SJSA1 (cell line): ENCODE results near the gene HTRA2. TPM values are rescaled to one million over a fixed set of nuclear protein-coding genes. Genes with fewer than 3 reads are reported as not detected.
A peak's percentile ranks its signal among the peaks of the same experiment; 100 is the strongest.

Experiments
- DNase-seq, 2 experiments: peaks; one replicate each; pipeline ENCODE4 v3.0.0-alpha.2; 2015 to 2020; ENCODE audit warnings: low spot score in 2 of 2, low read depth in 1 of 2
- H3K27ac ChIP-seq: fragments of 250-450 bp; sonication (Bioruptor Pico); 2 replicates; pipeline ENCODE4 v1.5.1; 2020; ENCODE audit warnings: mild to moderate bottlenecking, moderate library complexity
- H3K27me3 ChIP-seq: fragments of 250-450 bp; sonication (Bioruptor Pico); replicated peaks from 2 replicates; pipeline ENCODE4 v1.5.1; 2020; ENCODE audit warnings: mild to moderate bottlenecking, moderate library complexity
- H3K36me3 ChIP-seq: fragments of 250-450 bp; sonication (Bioruptor Pico); 2 replicates; pipeline ENCODE4 v1.5.1; 2020; ENCODE audit warnings: mild to moderate bottlenecking
- H3K4me1 ChIP-seq: fragments of 250-450 bp; sonication (Bioruptor Pico); replicated peaks from 2 replicates; pipeline ENCODE4 v1.6.1; 2021; ENCODE audit warnings: mild to moderate bottlenecking
- H3K4me3 ChIP-seq: fragments of 250-450 bp; sonication (Bioruptor Pico); 2 replicates; pipeline ENCODE4 v1.5.1; 2020; ENCODE audit warnings: mild to moderate bottlenecking
- H3K9me3 ChIP-seq: fragments of 250-450 bp; sonication (Bioruptor Pico); replicated peaks from 2 replicates; pipeline ENCODE4 v1.5.1; 2020; ENCODE audit warnings: mild to moderate bottlenecking
- total RNA-seq: library from RNA; depleted of rRNA; stranded (reverse); fragments of >200 nt; shearing (Covaris generic); gene quantifications from 2 replicates; pipeline ENCODE4 v1.2.3, GENCODE V29; 2014

The HTRA2 gene
- total RNA-seq, 1 experiment from 2014 or later = 28.3 TPM

DNA sequence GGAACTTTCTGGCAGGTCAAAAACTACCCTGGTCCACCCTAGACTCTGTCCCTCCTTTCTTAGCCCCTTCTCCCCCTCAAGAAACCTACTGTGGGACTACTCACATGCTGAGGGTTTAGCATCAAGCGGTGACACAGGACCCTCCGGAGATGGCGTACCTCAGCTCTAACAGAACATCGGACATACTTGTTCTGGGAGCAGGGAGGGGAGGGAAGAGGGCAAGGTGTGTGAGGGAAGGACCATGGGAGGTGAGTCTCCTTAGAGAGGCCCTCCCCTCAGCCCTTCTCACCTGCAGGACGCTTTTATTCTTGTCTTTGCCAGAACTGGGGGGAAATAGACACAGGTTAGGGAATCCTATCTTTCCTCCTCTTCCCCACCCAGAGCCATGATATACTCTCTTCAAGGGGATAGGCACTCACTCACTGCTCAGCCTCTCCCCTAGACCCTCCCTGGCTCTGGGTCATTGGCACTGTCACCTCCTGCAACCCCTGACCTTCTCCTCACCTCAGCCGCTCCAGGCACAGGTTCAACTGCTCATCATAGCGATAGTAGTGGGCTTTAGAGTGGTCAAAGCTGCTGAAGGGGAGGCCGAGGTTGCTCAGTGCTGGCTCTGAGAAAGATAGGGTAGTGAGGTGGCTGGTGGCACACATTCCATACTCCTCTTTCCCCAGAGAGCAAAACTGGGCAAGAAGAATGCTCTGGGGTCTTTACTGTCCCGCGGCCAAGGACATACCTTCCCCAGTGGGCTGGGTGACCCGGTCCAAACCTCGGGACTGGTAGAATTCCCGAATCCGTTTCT lies 24.1 kb upstream of the HTRA2 start:
- no peaks in the 10 kb centered on the region for H3K9me3 ChIP-seq
- H3K27ac ChIP-seq = no peak overlapping the region
- peaks cover 37% of the 10 kb centered on the region for H3K4me1 ChIP-seq
- H3K36me3 ChIP-seq = peaks cover 31% of the 10 kb centered on the region
- peaks cover 2% of the 10 kb centered on the region; the same call in 1 of the 2 replicates for H3K27me3 ChIP-seq
- DNase-seq = no peak
- no peak overlapping the region for H3K4me3 ChIP-seq

DNA sequence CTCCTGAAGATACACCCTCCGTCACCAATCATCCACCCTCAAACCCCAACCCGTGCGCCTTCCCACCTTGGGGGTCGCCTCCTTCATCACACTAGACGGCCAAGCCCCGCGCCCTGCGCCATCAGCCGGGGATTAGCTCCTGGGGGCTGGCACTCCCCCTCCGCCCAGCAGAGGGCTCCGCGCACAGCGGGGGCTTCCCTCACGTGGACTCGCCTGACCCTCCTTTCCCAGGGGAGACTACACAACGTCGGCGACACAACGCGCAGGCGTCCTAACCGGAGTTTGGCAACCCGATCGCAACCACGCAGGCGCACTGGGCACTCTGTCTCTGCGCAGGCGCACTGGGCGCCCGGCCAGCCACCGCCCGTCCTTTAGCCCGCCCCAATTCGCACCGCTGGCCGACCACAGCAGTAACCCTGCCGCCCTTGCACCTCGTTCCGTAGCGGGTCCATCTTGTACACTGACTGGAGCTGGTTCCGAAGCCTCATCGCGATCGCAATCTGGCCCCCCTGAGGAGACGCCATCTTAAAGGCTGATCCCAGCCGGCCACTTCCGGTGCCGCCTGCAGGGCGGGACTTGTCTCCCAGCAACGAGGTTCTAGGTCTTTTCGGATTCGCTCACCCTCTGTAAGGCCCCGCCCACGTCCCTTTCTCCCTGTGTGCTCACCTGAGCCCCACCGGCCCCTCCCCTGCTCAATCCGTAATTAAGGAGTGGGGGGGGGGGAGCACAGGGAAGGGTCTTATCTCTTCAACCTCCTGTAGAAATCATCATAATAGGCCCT lies 22.4 kb upstream of the HTRA2 start, which contains the start of gene PCGF1:
Gene PCGF1 (minus strand): TSS at position 551 of the 781 bp plus-strand sequence. CDS start 27 bp downstream, at position 524.
- Histone ChIP-seq H3K9me3 (no peaks in the 10 kb centered on the region), H3K4me3 (peak within 1 kb of the TSS; percentile 96), H3K4me1 (peaks cover 43% of the 10 kb centered on the region), H3K36me3 (peaks cover 31% of the 10 kb centered on the region), H3K27me3 (peaks cover 10% of the 10 kb centered on the region; the same call in 1 of the 2 replicates), H3K27ac (peak within 1 kb of the TSS; percentile 98)
- DNase-seq = peak; percentile 98 to 99

DNA sequence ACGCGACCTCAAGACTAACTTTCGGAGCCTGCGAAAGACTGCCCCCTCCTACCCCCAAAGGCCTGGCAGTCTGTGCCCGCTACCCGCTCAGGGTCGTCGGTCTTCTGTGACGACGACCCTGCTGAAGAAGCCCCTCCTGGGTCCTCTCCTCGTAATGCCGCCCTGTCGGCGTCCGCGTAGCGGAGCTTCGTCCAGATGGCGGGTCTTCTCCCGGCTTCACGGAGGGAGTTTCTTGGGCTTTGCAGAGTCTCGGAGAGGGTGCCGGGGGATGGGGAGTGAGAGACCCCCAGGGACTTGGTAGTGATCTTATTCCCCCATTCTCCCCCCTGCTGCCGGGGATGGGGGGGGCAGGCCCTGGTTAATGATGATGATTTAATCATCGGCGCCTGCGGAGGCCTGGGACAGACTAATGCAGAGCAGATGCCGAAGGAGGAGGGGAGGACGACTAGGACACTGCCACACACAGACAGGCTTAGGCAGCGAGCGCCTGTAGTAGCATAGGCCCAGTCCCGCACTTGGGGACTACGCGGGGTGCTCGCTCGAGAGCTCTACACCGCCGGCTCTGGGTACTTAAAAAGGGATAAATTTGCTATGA lies 21.7 kb upstream of the HTRA2 start:
- peaks cover 37% of the 10 kb centered on the region for H3K4me1 ChIP-seq
- peaks cover 31% of the 10 kb centered on the region for H3K36me3 ChIP-seq
- H3K27me3 ChIP-seq = peaks cover 16% of the 10 kb centered on the region
- no peaks in the 10 kb centered on the region for H3K9me3 ChIP-seq
- H3K4me3 ChIP-seq = peak overlapping the region; percentile 96
- DNase-seq = peak in 1 of 2 experiments; percentile 36
- H3K27ac ChIP-seq = peak overlapping the region; percentile 98

DNA sequence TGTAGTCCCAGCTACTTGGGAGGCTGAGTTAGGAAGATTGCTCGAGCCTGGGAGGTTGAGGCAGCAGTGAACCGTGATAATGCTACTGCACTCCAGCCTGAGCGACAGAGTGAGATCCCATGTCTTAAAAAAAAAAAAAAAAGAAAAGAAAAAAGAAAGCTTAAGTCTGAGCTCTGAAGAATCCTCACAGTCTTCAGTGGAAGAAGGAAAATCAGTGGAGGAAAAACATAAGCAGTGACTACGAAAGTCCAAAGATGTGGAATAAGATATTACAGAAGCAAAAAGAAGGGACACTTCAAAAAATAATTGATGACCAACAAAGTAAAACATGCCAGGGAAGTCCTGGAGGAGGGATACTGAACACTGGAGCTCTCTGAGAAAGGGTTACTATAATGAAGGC lies 19.5 kb upstream of the HTRA2 start:
- Histone ChIP-seq H3K27ac (no peak overlapping the region), H3K9me3 (peaks cover 5% of the 10 kb centered on the region; the same call in 1 of the 2 replicates)

DNA sequence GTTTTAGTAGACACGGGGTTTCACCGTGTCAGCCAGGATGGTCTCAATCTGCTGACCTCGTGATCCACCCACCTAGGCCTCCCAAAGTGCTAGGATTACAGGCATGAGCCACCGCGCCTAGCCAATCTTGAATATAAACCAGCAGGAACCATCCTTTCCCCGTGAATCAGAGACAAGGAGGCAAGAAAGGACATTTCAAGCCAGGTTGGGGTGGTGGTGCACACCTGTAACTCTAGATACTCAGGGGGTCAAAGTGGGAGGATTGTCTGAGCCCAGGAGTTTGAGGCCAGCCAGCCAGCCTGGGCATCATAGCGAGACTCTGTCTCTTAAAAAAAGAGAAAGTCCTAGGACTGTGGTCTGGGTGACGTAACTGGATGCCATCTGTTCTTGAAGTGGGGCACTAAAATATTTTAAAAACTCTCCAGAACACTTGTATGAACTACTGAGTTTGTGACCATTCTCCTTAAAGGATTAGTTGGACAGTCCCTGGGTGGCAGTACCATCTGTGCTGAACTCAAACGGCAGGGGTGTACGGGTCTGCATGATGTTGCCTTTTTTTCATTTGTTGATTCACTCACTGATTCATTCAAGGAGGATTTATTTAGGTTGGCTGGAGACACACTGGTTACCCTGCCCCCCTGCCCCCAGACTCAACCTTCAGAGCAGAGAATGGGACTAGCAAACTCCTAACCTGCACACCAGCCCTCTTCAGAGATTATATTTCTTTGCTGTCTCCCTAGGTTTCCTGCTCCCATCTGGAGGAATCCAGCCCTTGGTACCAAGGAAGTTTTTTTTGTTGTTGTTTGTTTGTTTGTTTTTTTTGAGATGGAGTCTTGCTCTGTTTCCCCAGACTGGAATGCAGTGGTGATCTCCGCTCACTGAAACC lies 18.4 kb upstream of the HTRA2 start:
- H3K9me3 ChIP-seq = peaks cover 15% of the 10 kb centered on the region
- H3K4me3 ChIP-seq = no peak overlapping the region
- DNase-seq = peak in 1 of 2 experiments; percentile 45
- H3K36me3 ChIP-seq = peaks cover 12% of the 10 kb centered on the region
- no peak overlapping the region for H3K27ac ChIP-seq
- H3K4me1 ChIP-seq = peaks cover 33% of the 10 kb centered on the region
- peaks cover 49% of the 10 kb centered on the region for H3K27me3 ChIP-seq

More for the DNA sequence above, 19.5 kb upstream of the HTRA2 start:
- Histone ChIP-seq H3K4me3 (no peak overlapping the region), H3K27me3 (peaks cover 38% of the 10 kb centered on the region), H3K36me3 (peaks cover 22% of the 10 kb centered on the region), H3K4me1 (peaks cover 39% of the 10 kb centered on the region)
- DNase-seq = no peak

DNA sequence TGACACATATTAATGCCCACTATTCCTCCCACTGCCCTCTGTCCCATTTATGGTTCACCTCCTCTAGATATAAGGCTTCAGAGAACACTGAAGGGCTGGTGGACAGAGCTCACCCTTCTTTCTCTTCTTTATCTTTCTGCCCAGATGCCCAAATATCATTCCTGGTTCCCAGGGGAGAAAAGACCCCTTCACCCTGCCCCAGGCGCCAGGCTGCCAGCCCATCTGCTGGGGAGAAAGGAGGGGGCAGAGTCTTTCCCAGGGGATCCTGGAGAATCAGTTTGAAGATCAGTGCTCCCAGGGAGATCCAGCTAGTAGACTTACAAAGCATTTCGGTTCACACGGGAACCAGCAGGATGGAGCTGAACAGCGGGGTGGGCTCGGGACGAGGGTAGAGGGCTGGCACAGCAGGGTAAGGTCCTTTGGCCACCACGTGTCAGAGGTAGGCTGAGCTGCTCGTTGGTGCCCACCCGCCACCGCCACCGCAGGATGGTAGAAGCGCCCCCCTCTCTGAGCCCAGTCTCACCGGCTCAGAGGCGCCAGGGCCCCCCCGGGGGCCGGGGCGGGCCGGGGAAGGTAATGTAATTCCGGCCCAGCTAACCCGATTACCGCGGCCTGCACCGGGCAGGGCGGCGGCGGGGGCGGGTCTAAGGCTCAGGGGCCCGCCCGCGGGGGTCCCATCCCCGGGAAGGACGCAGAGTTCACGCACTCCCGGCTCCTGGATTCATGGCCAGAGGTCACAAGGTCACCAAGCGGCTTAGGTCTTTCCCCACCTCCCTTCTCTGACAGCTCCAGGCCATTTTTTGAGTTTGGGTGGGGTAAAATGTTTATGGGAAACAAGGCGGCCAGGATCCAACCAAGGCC lies 16.8 kb upstream of the HTRA2 start:
- no peak for DNase-seq
- H3K27me3 ChIP-seq = peaks cover 60% of the 10 kb centered on the region
- no peak overlapping the region for H3K4me3 ChIP-seq
- H3K36me3 ChIP-seq = no peaks in the 10 kb centered on the region
- H3K4me1 ChIP-seq = peaks cover 23% of the 10 kb centered on the region
- H3K27ac ChIP-seq = no peak overlapping the region
- H3K9me3 ChIP-seq = peaks cover 20% of the 10 kb centered on the region

DNA sequence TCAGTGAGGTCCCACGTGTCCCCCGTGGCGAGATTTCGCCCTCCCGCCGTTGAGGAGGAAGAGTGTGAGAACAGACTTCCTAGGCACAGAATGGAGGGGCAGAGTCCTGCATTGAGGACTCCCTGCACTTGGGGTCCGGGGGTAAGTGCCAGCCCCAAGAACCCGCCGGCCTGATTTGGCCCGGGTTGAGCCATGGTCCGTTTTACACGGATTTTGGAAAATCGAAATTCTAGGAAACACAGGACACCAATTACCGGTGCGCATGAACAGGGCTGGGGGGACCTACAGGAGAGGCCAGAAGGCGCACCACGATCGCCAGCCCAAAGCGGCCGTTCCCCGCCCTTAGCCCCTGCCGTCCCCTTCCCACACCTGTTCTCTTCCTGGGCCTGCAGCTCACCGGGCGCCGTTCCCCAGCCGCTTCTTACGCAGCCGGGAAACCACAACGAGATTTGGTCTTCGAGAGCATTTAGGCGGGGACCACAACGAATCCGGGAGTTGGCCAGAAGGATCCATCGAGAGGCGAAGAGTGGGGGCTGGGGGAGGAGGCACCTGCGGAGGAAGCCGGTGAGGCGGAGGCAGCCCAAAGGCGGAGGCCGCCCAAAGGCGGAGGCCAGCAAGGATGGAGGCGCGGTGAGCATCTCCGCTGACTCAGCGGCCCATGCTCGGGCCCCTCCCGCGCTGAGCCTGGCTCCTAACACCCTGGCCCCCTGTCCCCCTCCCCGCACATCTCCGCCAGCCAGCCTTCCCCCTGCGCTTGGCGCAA lies 15.9 kb upstream of the HTRA2 start:
- H3K27me3 ChIP-seq = peaks cover 68% of the 10 kb centered on the region
- DNase-seq = peak in 1 of 2 experiments; percentile 44
- H3K4me3 ChIP-seq = no peak overlapping the region
- no peak overlapping the region for H3K27ac ChIP-seq
- H3K9me3 ChIP-seq = peaks cover 20% of the 10 kb centered on the region
- no peaks in the 10 kb centered on the region for H3K36me3 ChIP-seq
- peaks cover 17% of the 10 kb centered on the region for H3K4me1 ChIP-seq

DNA sequence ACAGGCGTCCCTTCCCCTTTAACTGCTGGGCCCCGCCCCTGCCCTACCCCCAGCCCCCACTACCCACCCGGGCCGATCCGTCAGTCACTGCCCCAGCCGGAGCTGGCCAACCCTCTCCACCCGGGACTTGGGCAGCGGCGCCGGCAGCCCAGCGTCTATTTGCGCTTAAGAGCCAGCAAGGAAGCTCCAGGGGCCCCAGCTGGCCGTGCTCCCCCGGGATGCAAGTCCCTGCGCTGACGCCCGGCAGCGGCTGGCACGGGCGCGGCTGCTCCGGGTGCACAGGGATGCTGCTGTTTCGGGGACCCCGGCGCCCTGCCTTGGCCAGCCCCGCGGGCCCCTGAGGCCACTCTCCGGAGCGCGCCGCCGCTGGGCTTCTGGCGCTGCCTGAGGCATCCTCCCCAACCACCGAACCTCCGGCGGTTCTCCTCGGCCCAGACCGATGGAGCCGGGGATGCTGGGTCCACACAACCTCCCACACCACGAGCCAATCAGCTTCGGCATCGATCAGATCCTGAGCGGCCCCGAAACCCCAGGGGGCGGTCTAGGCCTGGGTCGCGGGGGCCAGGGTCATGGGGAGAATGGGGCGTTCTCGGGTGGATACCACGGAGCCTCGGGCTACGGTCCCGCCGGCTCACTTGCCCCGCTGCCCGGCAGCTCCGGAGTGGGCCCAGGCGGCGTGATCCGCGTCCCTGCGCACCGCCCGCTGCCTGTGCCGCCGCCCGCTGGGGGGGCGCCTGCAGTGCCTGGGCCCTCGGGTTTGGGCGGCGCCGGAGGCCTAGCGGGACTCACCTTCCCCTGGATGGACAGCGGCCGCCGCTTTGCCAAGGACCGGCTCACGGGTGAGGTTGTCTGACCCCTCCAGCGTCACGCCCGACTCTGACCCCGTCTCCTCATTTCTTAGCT lies 15.1 kb upstream of the HTRA2 start, which contains the start of gene TLX2:
Gene TLX2 (plus strand): TSS at position 83 of the 903 bp plus-strand sequence. CDS start 357 bp downstream, at position 440.
- H3K4me1 ChIP-seq = peaks cover 17% of the 10 kb centered on the region
- peaks cover 20% of the 10 kb centered on the region for H3K9me3 ChIP-seq
- no peaks in the 10 kb centered on the region for H3K36me3 ChIP-seq
- peaks cover 77% of the 10 kb centered on the region for H3K27me3 ChIP-seq
- no peak for DNase-seq
- no peak within 1 kb of the TSS for H3K4me3 ChIP-seq
- no peak within 1 kb of the TSS for H3K27ac ChIP-seq

DNA sequence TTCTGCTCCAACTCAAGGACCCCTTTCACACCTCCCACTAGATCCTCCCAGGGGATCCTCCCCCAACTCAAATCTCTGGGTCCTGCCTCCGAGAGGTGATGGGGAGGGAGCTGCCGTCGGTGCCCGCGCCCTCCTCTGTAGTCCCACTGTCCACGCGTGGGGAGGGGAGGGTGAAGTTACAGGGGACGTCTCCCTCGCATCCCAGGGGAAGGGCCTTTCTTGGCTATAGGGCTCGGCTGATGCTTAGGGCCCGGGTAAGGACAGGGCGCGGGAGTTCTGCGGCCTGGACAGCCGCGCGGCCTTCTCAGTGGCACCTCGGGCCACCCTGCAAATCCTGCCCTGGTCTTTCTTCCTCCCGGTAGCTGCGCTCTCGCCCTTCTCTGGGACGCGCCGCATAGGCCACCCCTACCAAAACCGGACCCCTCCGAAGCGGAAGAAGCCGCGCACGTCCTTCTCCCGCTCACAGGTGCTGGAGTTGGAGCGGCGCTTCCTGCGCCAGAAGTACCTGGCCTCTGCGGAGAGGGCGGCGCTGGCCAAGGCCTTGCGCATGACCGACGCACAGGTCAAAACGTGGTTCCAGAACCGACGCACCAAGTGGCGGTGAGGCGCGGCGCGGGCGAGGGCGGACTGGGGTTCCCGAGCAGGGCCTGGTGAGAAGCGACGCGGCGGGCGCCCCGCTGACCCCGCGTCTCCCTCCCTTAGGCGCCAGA lies 14.3 kb upstream of the HTRA2 start:
- no peak for DNase-seq
- no peak overlapping the region for H3K4me3 ChIP-seq
- H3K9me3 ChIP-seq = peaks cover 20% of the 10 kb centered on the region
- peaks cover 83% of the 10 kb centered on the region for H3K27me3 ChIP-seq
- no peaks in the 10 kb centered on the region for H3K36me3 ChIP-seq
- H3K4me1 ChIP-seq = peaks cover 17% of the 10 kb centered on the region
- H3K27ac ChIP-seq = no peak overlapping the region

DNA sequence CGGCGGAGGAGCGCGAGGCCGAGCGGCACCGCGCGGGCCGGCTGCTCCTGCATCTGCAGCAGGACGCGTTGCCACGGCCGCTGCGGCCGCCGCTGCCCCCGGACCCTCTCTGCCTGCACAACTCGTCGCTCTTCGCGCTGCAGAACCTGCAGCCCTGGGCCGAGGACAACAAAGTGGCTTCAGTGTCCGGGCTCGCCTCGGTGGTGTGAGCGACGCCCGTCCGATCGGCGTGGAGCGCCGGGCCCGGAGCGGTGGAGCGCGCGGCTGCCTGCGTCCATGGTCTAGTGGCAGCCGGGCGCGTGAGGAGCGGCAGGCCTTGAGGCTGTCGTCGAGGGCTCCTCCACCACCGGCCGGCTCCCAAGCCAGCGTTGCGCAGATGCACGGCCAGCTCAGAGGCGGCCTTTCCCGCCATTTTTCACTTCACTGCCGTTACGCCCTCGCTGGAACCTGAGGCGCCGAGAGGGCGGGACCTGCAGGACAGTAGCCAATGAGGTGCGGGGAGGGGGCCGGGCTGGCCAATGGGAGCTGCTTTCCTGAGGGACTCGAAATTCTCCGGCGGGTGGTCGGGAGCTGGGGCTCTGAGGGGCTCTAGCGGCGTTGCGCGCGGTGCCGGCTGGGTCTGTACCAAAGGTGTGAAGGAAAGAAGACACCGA lies 13.6 kb upstream of the HTRA2 start:
- Histone ChIP-seq H3K9me3 (peaks cover 20% of the 10 kb centered on the region), H3K27me3 (peaks cover 88% of the 10 kb centered on the region), H3K4me3 (no peak overlapping the region), H3K36me3 (no peaks in the 10 kb centered on the region), H3K27ac (no peak overlapping the region), H3K4me1 (peaks cover 15% of the 10 kb centered on the region)
- DNase-seq = no peak
